Measurements from ENCODE around the gene USP22. TPM values are rescaled to one million over a fixed set of nuclear protein-coding genes. Genes with fewer than 3 reads are reported as not detected.

Gene USP22
- total and polyA plus RNA-seq, 4 donors, result 27.2 to 109 (median 58.1) TPM

GRCh38 chr17:21037117-21037803, 5.6 kb downstream of the USP22 start:
- Histone ChIP-seq H3K4me1 (ENCODE audit: control insufficient read depth in 4 of 4, insufficient read depth in 4 of 4, low read length in 3 of 4) (peaks cover 9 to 41% (median 27%) of the 10 kb centered on the region in 4 donors), H3K4me3 (ENCODE audit: low read depth in 1 of 3, low read length in 3 of 3) (no peak overlapping the region), H3K27ac (ENCODE audit: low read depth in 1 of 2, low read length in 2 of 2) (no peak overlapping the region), H3K36me3 (ENCODE audit: control insufficient read depth in 4 of 4, insufficient read depth in 3 of 4, low read depth in 1 of 4, low read length in 3 of 4) (peaks cover 0 to 2% (median 0%) of the 10 kb centered on the region in 4 donors), H3K9ac (ENCODE audit: low read depth in 1 of 2, low read length in 2 of 2) (no peak overlapping the region), H3K9me3 (ENCODE audit: control insufficient read depth in 4 of 4, low read length in 3 of 4) (no peaks in the 10 kb centered on the region), H3K27me3 (ENCODE audit: control insufficient read depth in 4 of 4, insufficient read depth in 4 of 4, low read length in 3 of 4) (no peaks in the 10 kb centered on the region)
- no peak for DNase-seq (ENCODE audit: low spot score)
- TF ChIP-seq FOXA1 (IDR thresholded peaks at IDR 0.05) (no peak), MAX (IDR thresholded peaks at IDR 0.05) (no peak), ATF3 (IDR thresholded peaks at IDR 0.05) (no peak), FOXA2 (IDR thresholded peaks at IDR 0.05) (no peak), YY1 (IDR thresholded peaks at IDR 0.05) (no peak), RAD21 (IDR thresholded peaks at IDR 0.05) (no peak), TAF1 (conservative IDR thresholded peaks at IDR 0.05) (no peak), JUND (IDR thresholded peaks at IDR 0.05) (no peak), GABPA (IDR thresholded peaks at IDR 0.05 in 1 of 2, conservative IDR thresholded peaks at IDR 0.05 in 1 of 2) (no peak), HNF4A (conservative IDR thresholded peaks at IDR 0.05) (no peak), CTCF (IDR thresholded peaks at IDR 0.05; ENCODE audit: low read depth, low read length, missing input control) (no peak), HNF4G (IDR thresholded peaks at IDR 0.05) (no peak), SP1 (IDR thresholded peaks at IDR 0.05) (no peak), REST (IDR thresholded peaks at IDR 0.05) (no peak), RXRA (IDR thresholded peaks at IDR 0.05) (no peak), ZBTB33 (IDR thresholded peaks at IDR 0.05) (no peak), EGR1 (IDR thresholded peaks at IDR 0.05; ENCODE audit: low read depth in 2 of 2) (no peak)
- 73% methylated on average over 8 of the region's 8 CpGs for WGBS

All from liver (tissue), 9 donors.